IMR-90 (cell line): ENCODE data around the gene SLX9. TPM values are rescaled to one million over a fixed set of nuclear protein-coding genes. Genes with fewer than 3 reads are reported as not detected.

Experiments
- ATAC-seq: fragments of 200-7000 bp; cut with Tn5 transposase; 2 replicates; pipeline ENCODE4 v1.9.1; 2020; ENCODE audit warnings: low read depth, mild to moderate bottlenecking, moderate library complexity
- BruUV-seq: library from RNA; stranded (reverse); fragments of 400-500 nt; replicated peaks from 2 replicates; lab custom pipeline; 2021; lab: Mats Ljungman, UMichigan
- CTCF ChIA-PET: fragments of 300-600 bp; formaldehyde crosslinking; extraction: SDS; loops from one replicate; lab custom pipeline; 2021; ENCODE audit warnings: antibody characterized with exemption; lab: Yijun Ruan, JAX
- POLR2A ChIA-PET: fragments of 300-600 bp; sonication (Branson Sonifier 250); formaldehyde crosslinking; loops from one replicate; lab custom pipeline; 2022; ENCODE audit warnings: antibody characterized with exemption; ENCODE audit not compliant: unreplicated experiment; lab: Charles Lee
- DNase-seq: peaks from one replicate; pipeline ENCODE4 v3.0.0; 2013
- H2AFZ ChIP-seq: replicated peaks from 2 replicates; pipeline ENCODE3; 2013; ENCODE audit warnings: low read length, mild to moderate bottlenecking; ENCODE audit not compliant: poor library complexity
- H2AK5ac ChIP-seq: 2 replicates; pipeline ENCODE4 v1.6.1; 2013; ENCODE audit warnings: low read depth, low read length, inconsistent platforms
- H2AK9ac ChIP-seq: replicated peaks from 2 replicates; pipeline ENCODE3; 2013; ENCODE audit warnings: mild to moderate bottlenecking, low read depth, low read length, moderate library complexity; ENCODE audit not compliant: poor library complexity
- H2BK120ac ChIP-seq: 2 replicates; pipeline ENCODE4 v1.6.1; 2013; ENCODE audit warnings: low read depth, low read length, inconsistent platforms
- H2BK15ac ChIP-seq: 3 replicates; pipeline ENCODE4 v1.6.1; 2013; ENCODE audit warnings: low read depth, low read length, inconsistent platforms
- H2BK20ac ChIP-seq: 2 replicates; pipeline ENCODE4 v1.6.1; 2013; ENCODE audit warnings: low read depth, mild to moderate bottlenecking, inconsistent platforms, low read length, moderate library complexity
- H2BK5ac ChIP-seq: 2 replicates; pipeline ENCODE4 v1.6.1; 2013; ENCODE audit warnings: mild to moderate bottlenecking, low read depth, low read length, inconsistent platforms; ENCODE audit not compliant: poor library complexity, severe bottlenecking
- H3K14ac ChIP-seq: replicated peaks from 2 replicates; pipeline ENCODE4 v1.6.1; 2013; ENCODE audit warnings: low read depth, low read length, inconsistent platforms
- H3K18ac ChIP-seq: 2 replicates; pipeline ENCODE4 v1.6.1; 2013; ENCODE audit warnings: low read depth, low read length, control low read depth
- H3K23ac ChIP-seq: 2 replicates; pipeline ENCODE4 v1.6.1; 2013; ENCODE audit warnings: low read depth, low read length, inconsistent platforms
- H3K27ac ChIP-seq: 2 replicates; pipeline ENCODE4 v1.5.1; 2013; ENCODE audit warnings: mild to moderate bottlenecking, control low read depth, low read length; ENCODE audit not compliant: insufficient read depth
- H3K27me3 ChIP-seq: 2 replicates; pipeline ENCODE4 v1.6.1; 2013; ENCODE audit warnings: low read length; ENCODE audit not compliant: control insufficient read depth, insufficient read depth
- H3K36me3 ChIP-seq: 2 replicates; pipeline ENCODE4 v1.6.1; 2013; ENCODE audit warnings: low read length, mixed read lengths; ENCODE audit not compliant: control insufficient read depth, insufficient read depth
- H3K4ac ChIP-seq: 2 replicates; pipeline ENCODE4 v1.6.1; 2013; ENCODE audit warnings: low read depth, low read length, inconsistent platforms
- H3K4me1 ChIP-seq: 2 replicates; pipeline ENCODE4 v1.6.1; 2013; ENCODE audit warnings: low read length, mixed read lengths; ENCODE audit not compliant: control insufficient read depth, insufficient read depth
- H3K4me2 ChIP-seq: 2 replicates; pipeline ENCODE4 v1.6.1; 2013; ENCODE audit warnings: low read depth, mild to moderate bottlenecking, control low read depth, low read length, moderate library complexity
- H3K4me3 ChIP-seq: 2 replicates; pipeline ENCODE4 v1.5.1; 2013; ENCODE audit warnings: low read depth, mild to moderate bottlenecking, control low read depth, low read length, moderate library complexity; ENCODE audit not compliant: insufficient read depth
- H3K56ac ChIP-seq: 2 replicates; pipeline ENCODE4 v1.6.1; 2013; ENCODE audit warnings: low read length, inconsistent platforms; ENCODE audit not compliant: insufficient read depth; ENCODE audit errors: extremely low read depth
- H3K79me1 ChIP-seq, 2 experiments: 2 replicates each; pipeline ENCODE4 v1.6.1; 2013; ENCODE audit warnings: low read length in 2 of 2, inconsistent platforms in 1 of 2, low read depth in 1 of 2
- H3K9ac ChIP-seq: 2 replicates; pipeline ENCODE4 v1.6.1; 2013; ENCODE audit warnings: low read depth, low read length, control low read depth
- H3K9me1 ChIP-seq: 2 replicates; pipeline ENCODE4 v1.6.1; 2013; ENCODE audit warnings: low read length, inconsistent platforms; ENCODE audit not compliant: insufficient read depth
- H3K9me3 ChIP-seq: 2 replicates; pipeline ENCODE4 v1.6.1; 2013; ENCODE audit warnings: low read length; ENCODE audit not compliant: control insufficient read depth, insufficient read depth
- H4K20me1 ChIP-seq: 2 replicates; pipeline ENCODE4 v1.6.1; 2013; ENCODE audit warnings: low read length, inconsistent platforms; ENCODE audit not compliant: insufficient read depth
- H4K5ac ChIP-seq: 2 replicates; pipeline ENCODE4 v1.6.1; 2013; ENCODE audit warnings: mild to moderate bottlenecking, low read depth, low read length, control low read depth
- H4K8ac ChIP-seq, 2 experiments: 2 replicates each; pipeline ENCODE4 v1.6.1; 2013; ENCODE audit warnings: low read depth in 2 of 2, low read length in 2 of 2, control low read depth in 1 of 2, inconsistent platforms in 1 of 2
- H4K91ac ChIP-seq: 2 replicates; pipeline ENCODE4 v1.6.1; 2013; ENCODE audit warnings: low read depth, low read length, inconsistent platforms; ENCODE audit not compliant: insufficient read depth
- CEBPB ChIP-seq: IDR thresholded peaks from 2 replicates; pipeline ENCODE4 v1.6.1; 2012; ENCODE audit warnings: low read depth, low read length, improper control_type of control experiment
- WGBS, 2 experiments: methylation state at CpG; one replicate each; pipeline versions ENCODE4 v1.1.5 to v1.1.7; 2013; ENCODE audit warnings: missing lambda C conversion rate in 2 of 2; ENCODE audit not compliant: insufficient read length in 1 of 2; ENCODE audit errors: extremely low coverage in 2 of 2; 5-methylcytosine and 5-hydroxymethylcytosine counted together
- dilution Hi-C: fragments of 300-500 bp; cut with HindIII; formaldehyde crosslinking; loops from one replicate; pipeline ENCODE4 v1.14.3; 2018; ENCODE audit warnings: low sequenced_read_pairs; ENCODE audit not compliant: unreplicated experiment
- in situ Hi-C: fragments of 300-500 bp; cut with MboI; formaldehyde crosslinking; loops from 3 replicates; pipeline ENCODE4 v1.14.3; 2019; ENCODE audit warnings: low sequenced_read_pairs, inconsistent platforms, mixed read lengths
- intact Hi-C: fragments of 100-400 bp; cut with micrococcal nuclease; formaldehyde crosslinking; loops from 2 replicates; pipeline ENCODE4 v1.10.0; 2022
- polyA plus RNA-seq, 3 experiments: library from polyadenylated mRNA; depleted of rRNA; stranded (reverse); fragments of >200 nt; gene quantifications; 2 replicates each; pipeline ENCODE4 v1.2.3, GENCODE V29; 2012; ENCODE audit warnings: low replicate concordance in 1 of 3
- total RNA-seq: library from RNA; depleted of rRNA; stranded (reverse); fragments of >200 nt; gene quantifications from 2 replicates; pipeline ENCODE4 v1.2.3, GENCODE V29; 2012

SLX9 gene
- total and polyA plus RNA-seq, 2 of the 4 experiments (the other 2 are of a cell fraction) = 10.4 to 21.7 TPM

DNA sequence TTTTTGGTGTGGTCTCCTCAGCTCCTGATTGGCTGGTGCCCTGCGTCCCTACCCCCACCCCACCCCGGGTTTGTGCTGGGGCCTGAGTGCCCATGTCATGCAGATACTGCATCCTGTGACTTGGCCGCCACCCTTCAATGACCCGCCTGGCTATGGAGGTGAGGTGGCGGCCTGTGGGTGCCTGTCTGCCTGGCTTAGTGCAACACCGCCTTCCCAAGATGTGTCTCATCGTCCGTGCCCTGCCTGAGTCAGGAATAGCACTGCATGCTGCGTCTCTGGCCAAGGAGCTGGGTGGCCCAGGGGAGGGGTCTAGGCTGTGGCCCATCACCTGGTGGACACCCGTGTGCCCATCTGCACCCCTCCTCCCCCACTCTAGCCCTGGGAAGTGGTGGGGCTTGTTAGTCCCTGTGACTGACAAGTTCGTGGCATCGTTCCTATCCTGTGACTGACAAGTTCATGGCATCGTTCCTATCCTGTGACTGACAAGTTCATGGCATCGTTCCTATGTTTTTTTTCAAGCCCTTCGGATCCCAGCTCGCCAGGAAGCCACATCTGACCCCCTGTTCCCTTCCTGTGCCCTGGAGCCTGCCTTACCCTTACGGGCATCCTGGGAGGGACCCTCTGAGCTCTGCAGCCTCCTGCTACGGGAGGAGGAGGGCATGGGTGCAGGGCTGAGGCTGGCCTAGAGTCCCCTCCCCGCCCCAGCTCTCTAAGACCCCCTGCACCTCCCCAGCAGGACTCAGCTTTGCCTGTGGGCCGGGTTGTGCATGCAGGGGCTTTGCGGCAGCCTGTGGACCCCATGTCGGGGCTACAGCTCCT is 7.5 kb downstream of the SLX9 start:
- Histone ChIP-seq H3K9me1 (no peaks in the 10 kb centered on the region), H4K5ac (no peak overlapping the region), H2AK5ac (no peak overlapping the region), H2AFZ (no peak overlapping the region), H3K4ac (no peak overlapping the region), H2BK20ac (no peak overlapping the region), H3K14ac (no peak overlapping the region), H4K20me1 (peaks cover 56% of the 10 kb centered on the region), H3K27ac (no peak overlapping the region), H4K91ac (no peak overlapping the region), H3K36me3 (peaks cover 37% of the 10 kb centered on the region), H2AK9ac (no peak overlapping the region), H4K8ac (no peak overlapping the region), H3K18ac (no peak overlapping the region), H2BK5ac (no peak overlapping the region), H3K9ac (no peak overlapping the region), H3K4me2 (no peak overlapping the region), H3K4me1 (no peaks in the 10 kb centered on the region), H3K27me3 (no peaks in the 10 kb centered on the region), H3K9me3 (no peaks in the 10 kb centered on the region), H2BK15ac (no peak overlapping the region), H3K23ac (no peak overlapping the region), H3K79me1 (peaks cover 15 to 70% of the 10 kb centered on the region in 2 experiments), H3K56ac (no peak overlapping the region), H3K4me3 (no peak overlapping the region), H2BK120ac (no peak overlapping the region)
- DNase-seq (no peak), ATAC-seq (no peak)
- POLR2A ChIA-PET = no interaction called here
- in situ Hi-C loops = loop anchor here (5.0 to 25.0 kb wide), 2 partner anchors 180 to 435 kb away; no protein-coding TSS in a partner anchor
- 83% methylated on average over 4 of the region's 22 CpGs; no CpG with 5 or more reads in 1 of the 2 experiments for WGBS, 2 experiments
- CTCF ChIA-PET = interaction anchor here (0.9 to 3.2 kb wide), 2 partner anchors 181 to 193 kb away, joined by 3 to 27 read pairs; no protein-coding TSS in a partner anchor
- TF ChIP-seq CEBPB = no peak
- BruUV-seq = no TSS peak
- intact Hi-C loops = no loop called here
- dilution Hi-C loops = no loop called here
